ENCODE data around the gene KRT2.

DNA sequence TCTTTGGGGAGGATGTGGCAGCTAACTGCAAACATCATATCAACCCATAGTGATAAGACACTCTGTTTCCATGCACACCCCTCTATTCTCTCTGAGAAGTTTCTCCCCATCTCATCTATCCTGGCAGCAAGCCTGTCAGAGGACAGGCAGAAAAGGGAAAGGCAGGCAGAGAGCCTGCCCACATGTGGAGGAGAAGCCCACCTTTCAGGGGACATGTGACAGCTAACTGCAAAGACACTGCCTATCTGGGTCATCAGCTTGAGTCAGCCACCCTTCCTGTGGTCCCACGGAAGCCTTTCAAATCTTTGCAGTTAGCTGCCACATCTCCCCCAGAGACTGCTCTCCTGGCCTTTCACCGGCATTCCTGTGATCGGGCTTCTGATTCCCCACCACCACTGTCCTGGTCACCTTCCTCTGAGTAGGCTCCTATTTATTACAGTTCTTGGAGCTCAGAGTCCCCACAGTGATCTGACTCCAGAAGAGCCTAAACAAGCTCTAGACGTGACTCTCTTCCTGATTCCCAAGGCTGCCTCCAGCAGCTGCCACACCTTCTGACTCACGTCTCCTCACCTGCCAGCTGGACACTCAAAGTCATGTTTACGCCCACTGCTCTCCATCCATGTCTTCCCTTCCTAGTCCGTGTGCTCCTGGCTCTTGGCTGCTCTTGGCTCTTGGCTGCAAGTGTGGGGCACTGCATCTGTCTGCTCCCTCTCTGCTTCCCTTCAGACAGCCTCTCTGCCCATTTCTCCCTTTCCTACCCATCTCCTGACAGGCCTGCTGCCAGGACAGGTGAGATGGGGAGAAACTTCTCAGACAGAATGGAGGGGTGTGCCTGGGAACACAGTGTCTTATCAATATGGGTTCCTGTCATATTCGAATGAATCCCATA lies 35.7 kb upstream of the KRT2 start:
- TF ChIP-seq, protein P1, sequence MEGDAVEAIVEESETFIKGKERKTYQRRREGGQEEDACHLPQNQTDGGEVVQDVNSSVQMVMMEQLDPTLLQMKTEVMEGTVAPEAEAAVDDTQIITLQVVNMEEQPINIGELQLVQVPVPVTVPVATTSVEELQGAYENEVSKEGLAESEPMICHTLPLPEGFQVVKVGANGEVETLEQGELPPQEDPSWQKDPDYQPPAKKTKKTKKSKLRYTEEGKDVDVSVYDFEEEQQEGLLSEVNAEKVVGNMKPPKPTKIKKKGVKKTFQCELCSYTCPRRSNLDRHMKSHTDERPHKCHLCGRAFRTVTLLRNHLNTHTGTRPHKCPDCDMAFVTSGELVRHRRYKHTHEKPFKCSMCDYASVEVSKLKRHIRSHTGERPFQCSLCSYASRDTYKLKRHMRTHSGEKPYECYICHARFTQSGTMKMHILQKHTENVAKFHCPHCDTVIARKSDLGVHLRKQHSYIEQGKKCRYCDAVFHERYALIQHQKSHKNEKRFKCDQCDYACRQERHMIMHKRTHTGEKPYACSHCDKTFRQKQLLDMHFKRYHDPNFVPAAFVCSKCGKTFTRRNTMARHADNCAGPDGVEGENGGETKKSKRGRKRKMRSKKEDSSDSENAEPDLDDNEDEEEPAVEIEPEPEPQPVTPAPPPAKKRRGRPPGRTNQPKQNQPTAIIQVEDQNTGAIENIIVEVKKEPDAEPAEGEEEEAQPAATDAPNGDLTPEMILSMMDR (IDR thresholded peaks at IDR 0.05) = no peak
- TF ChIP-seq POLR2A (IDR thresholded peaks at IDR 0.05) (no peak), EP300 (IDR thresholded peaks at IDR 0.05) (no peak), POLR2AphosphoS5 (IDR thresholded peaks at IDR 0.05) (no peak)
